HL-60 (cell line): ENCODE measurements around the gene RPN2.
A peak's percentile ranks its signal among the peaks of the same experiment; 100 is the strongest.

Experiments used
- DNase-seq, 2 experiments: peaks; one replicate each; pipeline ENCODE4 v3.0.0-alpha.2; 2010 to 2020; ENCODE audit warnings: low read depth in 1 of 2, low spot score in 1 of 2
- H3K27ac ChIP-seq: fragments of 250-450 bp; sonication (Bioruptor Pico); replicated peaks from 2 replicates; pipeline ENCODE4 v1.5.1; 2020; ENCODE audit warnings: mild to moderate bottlenecking, moderate library complexity
- H3K27me3 ChIP-seq: fragments of 250-450 bp; sonication (Bioruptor Pico); 2 replicates; pipeline ENCODE4 v1.5.1; 2021; ENCODE audit warnings: mild to moderate bottlenecking, moderate library complexity; ENCODE audit not compliant: insufficient read depth, poor library complexity, severe bottlenecking
- H3K4me3 ChIP-seq: replicated peaks from 2 replicates; pipeline ENCODE4 v1.5.1; 2011; ENCODE audit warnings: mild to moderate bottlenecking, control low read depth, low read length; ENCODE audit not compliant: insufficient read depth
- CTCF ChIP-seq: IDR thresholded peaks from one replicate; pipeline ENCODE4 v1.5.1; 2011; ENCODE audit warnings: low read length, control low read depth, inconsistent platforms; ENCODE audit not compliant: insufficient read depth
- GABPA ChIP-seq: IDR thresholded peaks from 2 replicates; pipeline ENCODE4 v1.6.1; 2012; ENCODE audit warnings: low read depth
- POLR2AphosphoS5 ChIP-seq: IDR thresholded peaks from 2 replicates; pipeline ENCODE4 v1.6.1; 2012; ENCODE audit warnings: low read depth
- REST ChIP-seq: IDR thresholded peaks from 2 replicates; pipeline ENCODE4 v1.6.1; 2012; ENCODE audit warnings: low read depth; ENCODE audit not compliant: insufficient replicate concordance
- SPI1 ChIP-seq: IDR thresholded peaks from 2 replicates; pipeline ENCODE4 v1.6.1; 2012; ENCODE audit warnings: low read depth, mild to moderate bottlenecking, borderline replicate concordance

RPN2 gene

GRCh38 chr20:37251825-37252477, 72.8 kb downstream of the RPN2 start:
- H3K27ac ChIP-seq: no peak overlapping the region
- no peak for DNase-seq
- no peaks in the 10 kb centered on the region for H3K27me3 ChIP-seq
- no peak for TF ChIP-seq SPI1
- no peak for TF ChIP-seq GABPA
- no peak overlapping the region for H3K4me3 ChIP-seq

GRCh38 chr20:37253087-37253486, 74.0 kb downstream of the RPN2 start:
- DNase-seq: no peak
- TF ChIP-seq SPI1: no peak
- no peak overlapping the region for H3K4me3 ChIP-seq
- no peak overlapping the region for H3K27ac ChIP-seq
- H3K27me3 ChIP-seq: no peaks in the 10 kb centered on the region

GRCh38 chr20:37254114-37254878, 75.2 kb downstream of the RPN2 start:
- no peaks in the 10 kb centered on the region for H3K27me3 ChIP-seq
- TF ChIP-seq SPI1 (no peak), CTCF (no peak), REST (no peak), GABPA (no peak), POLR2AphosphoS5 (no peak)
- peak in 1 of 2 experiments; percentile 50 for DNase-seq
- H3K27ac ChIP-seq: no peak overlapping the region
- H3K4me3 ChIP-seq: no peak overlapping the region

- Histone ChIP-seq H3K4me3 (no peak overlapping the region), H3K27me3 (no peaks in the 10 kb centered on the region), H3K27ac (no peak overlapping the region)
- TF ChIP-seq CTCF (no peak), GABPA (no peak), POLR2AphosphoS5 (no peak), REST (no peak), SPI1 (no peak)
- DNase-seq: no peak
Observed at GRCh38 chr20:37256286-37256685, 77.2 kb downstream of the RPN2 start.
